Astrocyte (in vitro differentiated cells and primary cell): ENCODE results near the gene KCNA2. TPM values are rescaled to one million over a fixed set of nuclear protein-coding genes. Genes with fewer than 3 reads are reported as not detected.

Source experiments
- DNase-seq: peaks from one replicate; pipeline ENCODE4 v3.0.0-alpha.2; 2010; ENCODE audit warnings: low read depth
- FAIRE-seq: peaks from 2 replicates; lab custom pipeline; 2011; peaks lifted over from hg19 to GRCh38; lab: Jason Lieb, UNC
- H2AFZ ChIP-seq: 2 replicates; pipeline ENCODE4 v1.6.0; 2012; ENCODE audit warnings: low read depth, low read length, inconsistent platforms
- H3K27ac ChIP-seq: 2 replicates; pipeline ENCODE4 v1.5.1; 2011; ENCODE audit warnings: low read depth, low read length, inconsistent platforms
- H3K27me3 ChIP-seq: 2 replicates; pipeline ENCODE4 v1.6.0; 2011; ENCODE audit warnings: low read length, inconsistent platforms; ENCODE audit not compliant: insufficient read depth
- H3K36me3 ChIP-seq: 2 replicates; pipeline ENCODE4 v1.5.1; 2011; ENCODE audit warnings: low read length, inconsistent platforms; ENCODE audit not compliant: insufficient read depth
- H3K4me1 ChIP-seq: 2 replicates; pipeline ENCODE4 v1.5.1; 2011; ENCODE audit warnings: low read length, inconsistent platforms; ENCODE audit not compliant: insufficient read depth
- H3K4me2 ChIP-seq: 2 replicates; pipeline ENCODE4 v1.6.0; 2012; ENCODE audit warnings: low read length, inconsistent platforms
- H3K4me3 ChIP-seq: 2 replicates; pipeline ENCODE4 v1.5.1; 2011; ENCODE audit warnings: low read depth, mild to moderate bottlenecking, low read length, inconsistent platforms; ENCODE audit not compliant: insufficient read depth
- H3K79me2 ChIP-seq: 2 replicates; pipeline ENCODE4 v1.6.0; 2012; ENCODE audit warnings: mild to moderate bottlenecking, low read length, inconsistent platforms; ENCODE audit not compliant: insufficient read depth
- H3K9ac ChIP-seq: 2 replicates; pipeline ENCODE4 v1.6.0; 2012; ENCODE audit warnings: mild to moderate bottlenecking, low read length, inconsistent platforms
- H3K9me3 ChIP-seq: 2 replicates; pipeline ENCODE4 v1.5.1; 2012; ENCODE audit warnings: low read depth, mild to moderate bottlenecking, low read length, inconsistent platforms; ENCODE audit not compliant: insufficient read depth
- H4K20me1 ChIP-seq: 2 replicates; pipeline ENCODE4 v1.6.0; 2012; ENCODE audit warnings: low read length, inconsistent platforms; ENCODE audit not compliant: insufficient read depth
- H3K27ac Mint-ChIP-seq: one replicate; pipeline ENCODE4 v1.8.0; 2021; ENCODE audit warnings: mild to moderate bottlenecking, mixed read lengths; ENCODE audit not compliant: unreplicated experiment
- H3K27me3 Mint-ChIP-seq: one replicate; pipeline ENCODE4 v1.8.0; 2021; ENCODE audit warnings: low read depth, mixed read lengths; ENCODE audit not compliant: unreplicated experiment
- H3K36me3 Mint-ChIP-seq: one replicate; pipeline ENCODE4 v1.8.0; 2021; ENCODE audit warnings: low read depth, mixed read lengths; ENCODE audit not compliant: unreplicated experiment
- H3K4me1 Mint-ChIP-seq: one replicate; pipeline ENCODE4 v1.8.0; 2021; ENCODE audit warnings: low read depth, mixed read lengths; ENCODE audit not compliant: unreplicated experiment
- H3K4me3 Mint-ChIP-seq: one replicate; pipeline ENCODE4 v1.8.0; 2021; ENCODE audit warnings: mild to moderate bottlenecking, moderate library complexity, mixed read lengths; ENCODE audit not compliant: unreplicated experiment
- H3K9me3 Mint-ChIP-seq: one replicate; pipeline ENCODE4 v1.8.0; 2021; ENCODE audit warnings: mild to moderate bottlenecking, mixed read lengths; ENCODE audit not compliant: unreplicated experiment
- CTCF ChIP-seq: IDR thresholded peaks from 2 replicates; pipeline ENCODE4 v1.5.1; 2011; ENCODE audit warnings: low read depth, mild to moderate bottlenecking, inconsistent platforms, low read length, moderate library complexity; ENCODE audit not compliant: insufficient read depth
- EZH2 ChIP-seq: IDR thresholded peaks from 2 replicates; pipeline ENCODE4 v1.6.1; 2012; ENCODE audit warnings: mild to moderate bottlenecking, low read length, inconsistent platforms; ENCODE audit not compliant: insufficient read depth
- total RNA-seq: library from RNA; stranded (reverse); gene quantifications from 2 replicates; pipeline ENCODE4 v1.2.1, GENCODE V29; 2021

KCNA2 gene
- total RNA-seq, 1 donor from 2014 or later, result 0.57 TPM

GRCh38 chr1:110588991-110589390 is 17.2 kb downstream of the KCNA2 start:
- Histone ChIP-seq H3K9ac (no peak overlapping the region), H3K36me3 (no peaks in the 10 kb centered on the region), H3K27ac (no peak overlapping the region), H4K20me1 (no peaks in the 10 kb centered on the region), H2AFZ (no peak overlapping the region), H3K79me2 (no peaks in the 10 kb centered on the region), H3K27me3 (no peaks in the 10 kb centered on the region), H3K4me3 (no peak overlapping the region), H3K4me1 (no peaks in the 10 kb centered on the region), H3K9me3 (no peaks in the 10 kb centered on the region), H3K4me2 (no peak overlapping the region)
- peaks cover 67% of the 10 kb centered on the region for H3K27me3 Mint-ChIP-seq
- TF ChIP-seq EZH2 (no peak), CTCF (no peak)
- no peak overlapping the region for H3K4me3 Mint-ChIP-seq
- H3K27ac Mint-ChIP-seq, result no peak overlapping the region
- no peak for DNase-seq
- peaks cover 3% of the 10 kb centered on the region for H3K9me3 Mint-ChIP-seq
- no peak for FAIRE-seq
- H3K4me1 Mint-ChIP-seq, result no peaks in the 10 kb centered on the region
- H3K36me3 Mint-ChIP-seq, result no peaks in the 10 kb centered on the region

GRCh38 chr1:110588486-110588885 is 17.7 kb downstream of the KCNA2 start:
- H3K27ac Mint-ChIP-seq, result no peak overlapping the region
- no peak overlapping the region for H2AFZ ChIP-seq
- no peak overlapping the region for H3K9ac ChIP-seq
- H3K27ac ChIP-seq, result no peak overlapping the region
- no peaks in the 10 kb centered on the region for H3K9me3 ChIP-seq
- no peak overlapping the region for H3K4me3 Mint-ChIP-seq
- H3K79me2 ChIP-seq, result no peaks in the 10 kb centered on the region
- peaks cover 62% of the 10 kb centered on the region for H3K27me3 Mint-ChIP-seq
- H3K4me1 ChIP-seq, result no peaks in the 10 kb centered on the region
- no peaks in the 10 kb centered on the region for H4K20me1 ChIP-seq
- no peaks in the 10 kb centered on the region for H3K36me3 ChIP-seq
- H3K27me3 ChIP-seq, result no peaks in the 10 kb centered on the region
- FAIRE-seq (no peak), DNase-seq (no peak)
- no peak overlapping the region for H3K4me2 ChIP-seq
- TF ChIP-seq EZH2 (no peak), CTCF (no peak)
- peaks cover 3% of the 10 kb centered on the region for H3K9me3 Mint-ChIP-seq
- H3K4me3 ChIP-seq, result no peak overlapping the region
- H3K36me3 Mint-ChIP-seq, result no peaks in the 10 kb centered on the region
- no peaks in the 10 kb centered on the region for H3K4me1 Mint-ChIP-seq

- H3K36me3 ChIP-seq, result no peaks in the 10 kb centered on the region
- H3K9me3 ChIP-seq, result no peaks in the 10 kb centered on the region
- no peak overlapping the region for H3K27ac ChIP-seq
- Mint-ChIP-seq H3K27ac (no peak overlapping the region), H3K4me1 (no peaks in the 10 kb centered on the region), H3K9me3 (peaks cover 3% of the 10 kb centered on the region), H3K4me3 (no peak overlapping the region), H3K36me3 (no peaks in the 10 kb centered on the region), H3K27me3 (peaks cover 63% of the 10 kb centered on the region)
- H3K79me2 ChIP-seq, result no peaks in the 10 kb centered on the region
- no peak for TF ChIP-seq EZH2
- TF ChIP-seq CTCF, result no peak
- H3K4me3 ChIP-seq, result no peak overlapping the region
- H3K9ac ChIP-seq, result no peak overlapping the region
- H2AFZ ChIP-seq, result no peak overlapping the region
- FAIRE-seq (no peak), DNase-seq (no peak)
- no peaks in the 10 kb centered on the region for H3K27me3 ChIP-seq
- H4K20me1 ChIP-seq, result no peaks in the 10 kb centered on the region
- H3K4me2 ChIP-seq, result no peak overlapping the region
- H3K4me1 ChIP-seq, result no peaks in the 10 kb centered on the region
Observed at GRCh38 chr1:110587906-110588305, 18.3 kb downstream of the KCNA2 start.
